ENCODE data around the gene TMEM59L.

TMEM59L gene

Small RNA genes within 50 kb of the gene (small RNA-seq; reads per million reads assigned to genes)
- gene RN7SL155P = 0 reads per million in 2 experiments

Measured in SK-N-DZ (cell line).